Prostate gland (tissue), 2 donors: ENCODE data around the gene RNF157.

Experiments
- POLR2A ChIP-seq: fragments of 450-650 bp; IDR thresholded peaks from one replicate; pipeline ENCODE4 v1.6.1; 2016; ENCODE audit warnings: antibody characterized with exemption, mild to moderate bottlenecking
- POLR2AphosphoS5 ChIP-seq: sonication (generic); formaldehyde crosslinking; IDR thresholded peaks from one replicate; pipeline ENCODE4 v1.6.1; 2017; ENCODE audit warnings: antibody characterized with exemption
- TF ChIP-seq, protein P1 (sequence below), 4 experiments: fragments of 200-600 bp in 2 of 4; fragments of 450-650 bp in 2 of 4; sonication (generic) in 2 of 4; IDR thresholded peaks; 1 replicate in 3 of 4; 2 replicates in 1 of 4; pipeline ENCODE4 v1.5.1; 2016 to 2019; ENCODE audit warnings: antibody characterized with exemption in 4 of 4, mild to moderate bottlenecking in 2 of 4, moderate library complexity in 2 of 4

DNA sequence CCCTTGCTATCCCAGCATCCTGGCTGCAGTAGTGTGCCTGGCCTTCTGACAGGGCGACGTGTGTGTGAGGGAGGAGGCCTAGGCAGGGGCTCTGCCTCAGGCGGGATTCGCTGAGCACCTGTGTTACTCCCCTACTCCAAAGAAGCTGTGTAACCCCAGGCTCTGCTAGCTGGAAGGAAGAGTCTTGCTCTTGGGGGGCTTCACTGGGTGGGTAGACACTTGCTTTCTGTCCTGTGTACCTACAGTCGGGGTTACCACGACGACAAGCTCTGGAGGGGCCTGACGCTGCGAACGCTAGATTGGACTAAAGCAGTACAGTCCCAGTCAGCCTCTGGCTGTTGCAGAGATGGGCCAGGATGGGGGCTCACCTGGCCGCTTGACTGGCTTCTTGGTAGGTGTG is 146.2 kb downstream of the RNF157 start:
- TF ChIP-seq, protein P1, sequence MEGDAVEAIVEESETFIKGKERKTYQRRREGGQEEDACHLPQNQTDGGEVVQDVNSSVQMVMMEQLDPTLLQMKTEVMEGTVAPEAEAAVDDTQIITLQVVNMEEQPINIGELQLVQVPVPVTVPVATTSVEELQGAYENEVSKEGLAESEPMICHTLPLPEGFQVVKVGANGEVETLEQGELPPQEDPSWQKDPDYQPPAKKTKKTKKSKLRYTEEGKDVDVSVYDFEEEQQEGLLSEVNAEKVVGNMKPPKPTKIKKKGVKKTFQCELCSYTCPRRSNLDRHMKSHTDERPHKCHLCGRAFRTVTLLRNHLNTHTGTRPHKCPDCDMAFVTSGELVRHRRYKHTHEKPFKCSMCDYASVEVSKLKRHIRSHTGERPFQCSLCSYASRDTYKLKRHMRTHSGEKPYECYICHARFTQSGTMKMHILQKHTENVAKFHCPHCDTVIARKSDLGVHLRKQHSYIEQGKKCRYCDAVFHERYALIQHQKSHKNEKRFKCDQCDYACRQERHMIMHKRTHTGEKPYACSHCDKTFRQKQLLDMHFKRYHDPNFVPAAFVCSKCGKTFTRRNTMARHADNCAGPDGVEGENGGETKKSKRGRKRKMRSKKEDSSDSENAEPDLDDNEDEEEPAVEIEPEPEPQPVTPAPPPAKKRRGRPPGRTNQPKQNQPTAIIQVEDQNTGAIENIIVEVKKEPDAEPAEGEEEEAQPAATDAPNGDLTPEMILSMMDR (IDR thresholded peaks at IDR 0.05): no peak
- TF ChIP-seq POLR2AphosphoS5 (no peak), POLR2A (no peak)
